Measurements from ENCODE around the gene SH3BP5.

DNA sequence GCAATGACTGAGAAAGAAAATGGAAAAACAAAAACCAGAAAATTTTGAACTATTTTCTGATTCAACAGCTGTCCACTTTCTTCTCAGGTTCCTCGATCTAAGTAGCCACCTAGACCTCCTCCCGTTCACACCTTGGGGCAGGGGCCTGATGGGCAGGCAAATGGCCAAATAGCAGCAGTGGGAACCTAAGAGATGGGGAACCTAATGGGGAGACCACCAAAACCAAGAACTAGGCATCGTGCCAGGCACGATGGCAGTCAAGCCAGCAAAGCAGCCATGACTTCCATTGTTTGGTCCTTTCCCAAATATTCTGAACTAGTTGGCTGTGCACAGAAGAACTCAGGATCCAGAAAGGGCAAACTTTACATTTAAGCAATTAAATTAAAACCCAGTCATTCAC, 69.3 kb downstream of the SH3BP5 start:
- TF ChIP-seq POLR2A (IDR thresholded peaks at IDR 0.05) = no peak
- TF ChIP-seq, protein P1, sequence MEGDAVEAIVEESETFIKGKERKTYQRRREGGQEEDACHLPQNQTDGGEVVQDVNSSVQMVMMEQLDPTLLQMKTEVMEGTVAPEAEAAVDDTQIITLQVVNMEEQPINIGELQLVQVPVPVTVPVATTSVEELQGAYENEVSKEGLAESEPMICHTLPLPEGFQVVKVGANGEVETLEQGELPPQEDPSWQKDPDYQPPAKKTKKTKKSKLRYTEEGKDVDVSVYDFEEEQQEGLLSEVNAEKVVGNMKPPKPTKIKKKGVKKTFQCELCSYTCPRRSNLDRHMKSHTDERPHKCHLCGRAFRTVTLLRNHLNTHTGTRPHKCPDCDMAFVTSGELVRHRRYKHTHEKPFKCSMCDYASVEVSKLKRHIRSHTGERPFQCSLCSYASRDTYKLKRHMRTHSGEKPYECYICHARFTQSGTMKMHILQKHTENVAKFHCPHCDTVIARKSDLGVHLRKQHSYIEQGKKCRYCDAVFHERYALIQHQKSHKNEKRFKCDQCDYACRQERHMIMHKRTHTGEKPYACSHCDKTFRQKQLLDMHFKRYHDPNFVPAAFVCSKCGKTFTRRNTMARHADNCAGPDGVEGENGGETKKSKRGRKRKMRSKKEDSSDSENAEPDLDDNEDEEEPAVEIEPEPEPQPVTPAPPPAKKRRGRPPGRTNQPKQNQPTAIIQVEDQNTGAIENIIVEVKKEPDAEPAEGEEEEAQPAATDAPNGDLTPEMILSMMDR (IDR thresholded peaks at IDR 0.05) = no peak
